NCI-H2081 (cell line): ENCODE results near the gene ACO2.
"Not testable (repeated sequence)": the region's sequence is repeated elsewhere in the genome, so short reads cannot be mapped to it uniquely, and the experiment has no call there.

Experiments used
- DNase-seq, 2 experiments: peaks; one replicate each; lab custom pipeline; 2025; lab: John Stamatoyannopoulos, UW

The ACO2 gene

GRCh38 chr22:41540365-41540764 is 71.4 kb downstream of the ACO2 start:
- DNase-seq = no peak

GRCh38 chr22:41541484-41541883 is 72.6 kb downstream of the ACO2 start:
- no peak for DNase-seq

GRCh38 chr22:41542224-41542623 is 73.3 kb downstream of the ACO2 start:
- no peak for DNase-seq

- peak; percentile 95 for DNase-seq
Measured at GRCh38 chr22:41543854-41544670, 75.1 kb downstream of the ACO2 start, which contains the start of gene POLR3H. POLR3H (minus strand) TSS chr22:41544470; CDS start chr22:41544101, 369 bp downstream.

- DNase-seq = no peak
Measured at GRCh38 chr22:41544671-41545476, 76.0 kb downstream of the ACO2 start.

GRCh38 chr22:41548830-41549211 is 79.9 kb downstream of the ACO2 start:
- no peak for DNase-seq

- DNase-seq = no peak
Measured at GRCh38 chr22:41550952-41551491, 82.1 kb downstream of the ACO2 start.

- no peak for DNase-seq
Measured at GRCh38 chr22:41551877-41552582, 83.1 kb downstream of the ACO2 start.

- DNase-seq = no peak
Measured at GRCh38 chr22:41555325-41555982, 86.5 kb downstream of the ACO2 start.

GRCh38 chr22:41556561-41556960 is 87.6 kb downstream of the ACO2 start:
- no peak for DNase-seq

GRCh38 chr22:41557401-41558240 is 88.7 kb downstream of the ACO2 start:
- no peak for DNase-seq

GRCh38 chr22:41558241-41558630 is 89.3 kb downstream of the ACO2 start:
- not testable (repeated sequence) for DNase-seq

- DNase-seq = no peak
Measured at GRCh38 chr22:41560095-41560471, 91.2 kb downstream of the ACO2 start.

GRCh38 chr22:41561335-41561734 is 92.4 kb downstream of the ACO2 start:
- no peak for DNase-seq

- DNase-seq = peak in 1 of 2 experiments; percentile 11
Measured at GRCh38 chr22:41561788-41562187, 92.9 kb downstream of the ACO2 start.

- no peak for DNase-seq
Measured at GRCh38 chr22:41562461-41562860, 93.5 kb downstream of the ACO2 start.

- DNase-seq = no peak
Measured at GRCh38 chr22:41563051-41563711, 94.3 kb downstream of the ACO2 start.

GRCh38 chr22:41564563-41564962 is 95.6 kb downstream of the ACO2 start:
- DNase-seq = no peak

GRCh38 chr22:41565403-41566054 is 96.6 kb downstream of the ACO2 start:
- no peak for DNase-seq

- DNase-seq = no peak
Measured at GRCh38 chr22:41567512-41567768, 98.5 kb downstream of the ACO2 start.
